H1 (cell line): Measurements from ENCODE around the gene SIDT1. TPM values are rescaled to one million over a fixed set of nuclear protein-coding genes. Genes with fewer than 3 reads are reported as not detected.

Experiments used
- CTCF ChIA-PET: fragments of 300-600 bp; sonication (Branson Sonifier 250); formaldehyde crosslinking; loops from one replicate; lab custom pipeline; 2021; ENCODE audit not compliant: partially characterized antibody; lab: Charles Lee
- POLR2A ChIA-PET: fragments of 300-600 bp; sonication (Branson Sonifier 250); formaldehyde crosslinking; loops from one replicate; lab custom pipeline; 2021; ENCODE audit warnings: inconsistent platforms; ENCODE audit not compliant: partially characterized antibody; lab: Charles Lee
- DNase-seq, 2 experiments: peaks; one replicate each; pipeline versions ENCODE4 v3.0.0 to v3.0.0-alpha.2; 2010 to 2022; ENCODE audit warnings: low spot score in 2 of 2, low read depth in 1 of 2, mixed read lengths in 1 of 2
- FAIRE-seq: peaks from 2 replicates; lab custom pipeline; 2011; peaks lifted over from hg19 to GRCh38; lab: Jason Lieb, UNC
- H2AFZ ChIP-seq: 2 replicates; pipeline ENCODE4 v1.8.1; 2012; ENCODE audit warnings: low read length, inconsistent platforms
- H2AK5ac ChIP-seq: 2 replicates; pipeline ENCODE4 v1.6.1; 2013; ENCODE audit warnings: low read depth, low read length
- H2BK120ac ChIP-seq: replicated peaks from 2 replicates; pipeline ENCODE3; 2013; ENCODE audit warnings: low read depth, low read length, inconsistent platforms
- H2BK12ac ChIP-seq: 2 replicates; pipeline ENCODE4 v1.6.1; 2013; ENCODE audit warnings: low read depth, low read length
- H2BK15ac ChIP-seq: 2 replicates; pipeline ENCODE4 v1.6.1; 2013; ENCODE audit warnings: low read length
- H2BK20ac ChIP-seq: 2 replicates; pipeline ENCODE4 v1.6.1; 2013; ENCODE audit warnings: low read length
- H2BK5ac ChIP-seq: 2 replicates; pipeline ENCODE4 v1.6.1; 2013; ENCODE audit warnings: low read depth, low read length
- H3K14ac ChIP-seq: 2 replicates; pipeline ENCODE4 v1.6.1; 2013; ENCODE audit warnings: inconsistent platforms; ENCODE audit not compliant: insufficient read length
- H3K18ac ChIP-seq: 2 replicates; pipeline ENCODE4 v1.6.1; 2013; ENCODE audit warnings: low read length; ENCODE audit errors: extremely low read depth
- H3K23ac ChIP-seq: 2 replicates; pipeline ENCODE4 v1.6.1; 2013; ENCODE audit warnings: inconsistent platforms; ENCODE audit not compliant: insufficient read length
- H3K23me2 ChIP-seq: 2 replicates; pipeline ENCODE4 v1.6.1; 2013; ENCODE audit warnings: low read depth, low read length
- H3K27ac ChIP-seq: 2 replicates; pipeline ENCODE4 v1.6.1; 2011; ENCODE audit warnings: low read depth, low read length, inconsistent platforms
- H3K27me3 ChIP-seq, 4 experiments: replicated peaks in 1 of 4; 1 replicate in 1 of 4; 2 replicates in 3 of 4; pipeline versions ENCODE4 v1.6.1 to v1.8.1; 2011 to 2013; ENCODE audit warnings: low read length in 3 of 4, mild to moderate bottlenecking in 3 of 4, inconsistent platforms in 2 of 4, mixed read lengths in 2 of 4, moderate library complexity in 1 of 4; ENCODE audit not compliant: control insufficient read depth in 3 of 4, insufficient read depth in 3 of 4; ENCODE audit errors: extremely low read depth in 1 of 4
- H3K36me3 ChIP-seq, 4 experiments: 2 replicates each; pipeline versions ENCODE4 v1.6.1 to v1.8.1; 2011 to 2013; ENCODE audit warnings: mild to moderate bottlenecking in 4 of 4, low read length in 3 of 4, moderate library complexity in 2 of 4, control low read depth in 1 of 4, inconsistent platforms in 1 of 4; ENCODE audit not compliant: insufficient read depth in 4 of 4, control insufficient read depth in 2 of 4
- H3K4ac ChIP-seq: replicated peaks from 2 replicates; pipeline ENCODE3; 2013; ENCODE audit warnings: low read length, low read depth, mixed read lengths, inconsistent platforms; ENCODE audit not compliant: insufficient read length
- H3K4me1 ChIP-seq, 4 experiments: replicated peaks in 1 of 4; 1 replicate in 1 of 4; 2 replicates in 3 of 4; pipeline versions ENCODE4 v1.6.1 to v1.8.1; 2011 to 2013; ENCODE audit warnings: low read length in 3 of 4, inconsistent platforms in 2 of 4, mixed read lengths in 1 of 4; ENCODE audit not compliant: insufficient read depth in 4 of 4, control insufficient read depth in 3 of 4
- H3K4me2 ChIP-seq, 2 experiments: 2 replicates each; pipeline versions ENCODE4 v1.6.1 to v1.8.1; 2011 to 2013; ENCODE audit warnings: low read depth in 2 of 2, low read length in 2 of 2, control low read depth in 1 of 2, inconsistent platforms in 1 of 2, mild to moderate bottlenecking in 1 of 2; ENCODE audit not compliant: insufficient read depth in 1 of 2
- H3K4me3 ChIP-seq, 4 experiments: fragments of 200-600, 300-600 bp in 1 of 4; sonication (generic), shearing (Covaris generic), sonication (Bioruptor Twin) in 1 of 4; 2 replicates each; pipeline versions ENCODE4 v1.5.1 to v1.8.1; 2011 to 2016; ENCODE audit warnings: low read length in 4 of 4, low read depth in 3 of 4, control low read depth in 2 of 4, inconsistent platforms in 2 of 4, mild to moderate bottlenecking in 2 of 4, mixed read lengths in 1 of 4, moderate library complexity in 1 of 4; ENCODE audit not compliant: insufficient read depth in 2 of 4; ENCODE audit errors: extremely low read depth in 1 of 4
- H3K56ac ChIP-seq: replicated peaks from 2 replicates; pipeline ENCODE3; 2013; ENCODE audit warnings: low read depth, mild to moderate bottlenecking, mixed read lengths, low read length, inconsistent platforms; ENCODE audit not compliant: insufficient read length
- H3K79me1 ChIP-seq: 2 replicates; pipeline ENCODE4 v1.6.1; 2013; ENCODE audit warnings: low read depth, low read length, control low read depth
- H3K79me2 ChIP-seq, 2 experiments: 2 replicates each; pipeline versions ENCODE4 v1.6.1 to v1.8.1; 2012 to 2013; ENCODE audit warnings: low read length in 2 of 2, mild to moderate bottlenecking in 2 of 2, inconsistent platforms in 1 of 2; ENCODE audit not compliant: insufficient read depth in 2 of 2, control insufficient read depth in 1 of 2
- H3K9ac ChIP-seq, 4 experiments: replicated peaks in 1 of 4; 1 replicate in 1 of 4; 2 replicates in 3 of 4; pipeline versions ENCODE4 v1.6.1 to v1.8.1; 2011 to 2013; ENCODE audit warnings: low read depth in 3 of 4, low read length in 3 of 4, control low read depth in 2 of 4, mild to moderate bottlenecking in 2 of 4, moderate library complexity in 2 of 4, inconsistent platforms in 1 of 4; ENCODE audit errors: extremely low read depth in 1 of 4
- H3K9me3 ChIP-seq, 2 experiments: 2 replicates each; pipeline versions ENCODE4 v1.6.1 to v1.8.1; 2012 to 2013; ENCODE audit warnings: mild to moderate bottlenecking in 2 of 2, moderate library complexity in 2 of 2, control low read depth in 1 of 2, inconsistent platforms in 1 of 2, low read depth in 1 of 2, low read length in 1 of 2, mixed read lengths in 1 of 2; ENCODE audit not compliant: insufficient read depth in 2 of 2
- H4K20me1 ChIP-seq, 2 experiments: replicated peaks in 1 of 2; 2 replicates each; pipeline versions ENCODE3 to v1.8.1; 2011 to 2013; ENCODE audit warnings: inconsistent platforms in 2 of 2, low read length in 2 of 2, mild to moderate bottlenecking in 1 of 2; ENCODE audit not compliant: insufficient read depth in 2 of 2, control insufficient read depth in 1 of 2
- H4K5ac ChIP-seq: 2 replicates; pipeline ENCODE4 v1.6.1; 2013; ENCODE audit warnings: low read length, low read depth, mixed read lengths, inconsistent platforms; ENCODE audit not compliant: insufficient read length
- H4K8ac ChIP-seq: 2 replicates; pipeline ENCODE4 v1.8.0; 2013; ENCODE audit warnings: mild to moderate bottlenecking, moderate library complexity, low read length, inconsistent platforms; ENCODE audit not compliant: insufficient read depth; ENCODE audit errors: extremely low read depth
- H4K91ac ChIP-seq: replicated peaks from 2 replicates; pipeline ENCODE3; 2013; ENCODE audit warnings: low read length, mixed read lengths, inconsistent platforms; ENCODE audit not compliant: insufficient read length
- BACH1 ChIP-seq: IDR thresholded peaks from 2 replicates; pipeline ENCODE4 v1.6.1; 2012; ENCODE audit warnings: low read length, improper control_type of control experiment
- CBX8 ChIP-seq: fragments of 300-800, 300-1000 bp; sonication (generic); IDR thresholded peaks from 2 replicates; pipeline ENCODE4 v1.7.1; 2016; ENCODE audit warnings: low read depth, low read length, borderline replicate concordance
- CHD2 ChIP-seq: IDR thresholded peaks from 2 replicates; pipeline ENCODE4 v1.6.1; 2012; ENCODE audit warnings: low read length, improper control_type of control experiment
- CREB1 ChIP-seq: IDR thresholded peaks from 2 replicates; pipeline ENCODE4 v1.6.1; 2012; ENCODE audit warnings: inconsistent platforms
- EGR1 ChIP-seq: IDR thresholded peaks from 2 replicates; pipeline ENCODE4 v1.6.1; 2011; ENCODE audit warnings: low read depth, low read length, borderline replicate concordance
- EZH2 ChIP-seq: fragments of 200-600 bp; sonication (generic); IDR thresholded peaks from 2 replicates; pipeline ENCODE4 v1.7.1; 2012; ENCODE audit warnings: low read depth, mild to moderate bottlenecking, moderate library complexity, low read length, inconsistent platforms; ENCODE audit not compliant: severe bottlenecking
- NANOG ChIP-seq: IDR thresholded peaks from 2 replicates; pipeline ENCODE4 v1.6.1; 2011; ENCODE audit warnings: low read length, low read depth, mild to moderate bottlenecking, inconsistent platforms; ENCODE audit not compliant: insufficient read depth, poor library complexity, severe bottlenecking
- RAD21 ChIP-seq, 2 experiments: IDR thresholded peaks in 1 of 2; conservative IDR thresholded peaks in 1 of 2; 2 replicates each; pipeline ENCODE4 v1.6.1; 2011; ENCODE audit warnings: low read depth in 2 of 2, low read length in 2 of 2, improper control_type of control experiment in 1 of 2, inconsistent platforms in 1 of 2, mild to moderate bottlenecking in 1 of 2, moderate library complexity in 1 of 2
- RBBP5 ChIP-seq: IDR thresholded peaks from 2 replicates; pipeline ENCODE4 v1.7.1; 2012; ENCODE audit warnings: low read depth, mild to moderate bottlenecking, inconsistent platforms, low read length, moderate library complexity, borderline replicate concordance
- RNF2 ChIP-seq: fragments of 200-900, 300-1000 bp; sonication (generic); IDR thresholded peaks from 2 replicates; pipeline ENCODE4 v1.7.1; 2016; ENCODE audit warnings: borderline replicate concordance, low read depth, mild to moderate bottlenecking, antibody characterized with exemption, low read length; ENCODE audit not compliant: poor library complexity, severe bottlenecking; ENCODE audit errors: missing control alignments
- SP4 ChIP-seq: IDR thresholded peaks from 2 replicates; pipeline ENCODE4 v1.6.1; 2012; ENCODE audit warnings: low read length, inconsistent platforms
- TAF1 ChIP-seq: IDR thresholded peaks from 2 replicates; pipeline ENCODE4 v1.6.1; 2011; ENCODE audit warnings: mild to moderate bottlenecking, low read depth, low read length
- TAF7 ChIP-seq: optimal IDR thresholded peaks from 2 replicates; pipeline ENCODE3; 2011; ENCODE audit warnings: low read depth, mild to moderate bottlenecking, inconsistent platforms, low read length, moderate library complexity, borderline replicate concordance
- USF2 ChIP-seq: IDR thresholded peaks from 2 replicates; pipeline ENCODE4 v1.6.1; 2011; ENCODE audit warnings: low read length, improper control_type of control experiment
- polyA plus RNA-seq, 7 experiments: library from polyadenylated mRNA; depleted of rRNA in 3 of 7; stranded (reverse) in 5 of 7; unstranded in 2 of 7; fragments of >200 nt in 5 of 7; fragments of 200-250 nt in 2 of 7; gene quantifications; 1 replicate in 5 of 7; 2 replicates in 1 of 7; 4 replicates in 1 of 7; pipeline versions ENCODE4 v1.2.1 to v1.2.3, GENCODE V29; 2011 to 2013; ENCODE audit warnings: missing spikeins in 2 of 7, mixed read lengths in 2 of 7
- total RNA-seq: library from RNA; stranded (reverse); fragmentation: NEBNext Ultra II Directional; extraction: Animal tissue kit (Norgen Biotek cat#: 25700); gene quantifications from 2 replicates; pipeline ENCODE4 v1.2.1, GENCODE V29; 2021

Gene SIDT1
- total and polyA plus RNA-seq, 2 of the 8 experiments (the other 6 are each of a cell fraction or from before 2014, with no cell fraction given): 0.06 TPM; not detected in 1

GRCh38 chr3:113559009-113559408 is 26.7 kb downstream of the SIDT1 start:
- Histone ChIP-seq H3K56ac (no peak overlapping the region), H2BK120ac (no peak overlapping the region), H3K4me2 (no peak overlapping the region), H3K79me1 (no peaks in the 10 kb centered on the region), H3K23ac (no peak overlapping the region), H2BK20ac (no peak overlapping the region), H3K36me3 (no peaks in the 10 kb centered on the region), H4K5ac (no peak overlapping the region), H3K27ac (no peak overlapping the region), H4K91ac (no peak overlapping the region), H3K9me3 (no peaks in the 10 kb centered on the region), H3K4ac (no peak overlapping the region), H3K79me2 (no peaks in the 10 kb centered on the region), H2AK5ac (no peak overlapping the region), H3K9ac (no peak overlapping the region), H2BK15ac (no peak overlapping the region), H3K27me3 (no peaks in the 10 kb centered on the region), H2BK12ac (no peak overlapping the region), H4K8ac (no peak overlapping the region), H2BK5ac (no peak overlapping the region), H4K20me1 (no peaks in the 10 kb centered on the region), H3K18ac (no peak overlapping the region), H2AFZ (no peak overlapping the region), H3K23me2 (no peaks in the 10 kb centered on the region), H3K14ac (no peak overlapping the region), H3K4me3 (no peak overlapping the region), H3K4me1 (no peaks in the 10 kb centered on the region)
- ChIA-PET CTCF (interaction anchor here (1.3 to 3.6 kb wide), 3 partner anchors 19 to 64 kb away, joined by 5 to 22 read pairs (median 6); no protein-coding TSS in a partner anchor), POLR2A (no interaction called here)
- DNase-seq (no peak), FAIRE-seq (no peak)
- TF ChIP-seq BACH1: no peak
- no peak for TF ChIP-seq USF2
- no peak for TF ChIP-seq EZH2
- TF ChIP-seq NANOG: no peak
- TF ChIP-seq RBBP5: no peak
- TF ChIP-seq TAF7: no peak
- TF ChIP-seq CBX8: no peak
- no peak for TF ChIP-seq EGR1
- TF ChIP-seq RNF2: no peak
- no peak for TF ChIP-seq SP4
- no peak for TF ChIP-seq TAF1
- no peak for TF ChIP-seq CHD2
- no peak for TF ChIP-seq RAD21 (IDR thresholded peaks at IDR 0.05 in 1 of 2, conservative IDR thresholded peaks at IDR 0.05 in 1 of 2; ENCODE audit: low read depth in 2 of 2, low read length in 2 of 2)
- no peak for TF ChIP-seq CREB1
